IPS DF 6.9 (cell line): ENCODE results near the gene PHLDB1.

Source experiments
- DNase-seq: peaks from one replicate; pipeline ENCODE4 v3.0.0-alpha.2; 2013; ENCODE audit warnings: low read depth, low spot score
- H3K27ac ChIP-seq: one replicate; pipeline ENCODE4 v1.5.1; 2013; ENCODE audit warnings: low read length, control low read depth
- H3K27me3 ChIP-seq: 2 replicates; pipeline ENCODE4 v1.6.1; 2013; ENCODE audit warnings: mild to moderate bottlenecking, low read length; ENCODE audit not compliant: control insufficient read depth, insufficient read depth
- H3K36me3 ChIP-seq: 2 replicates; pipeline ENCODE4 v1.6.1; 2013; ENCODE audit warnings: low read length; ENCODE audit not compliant: control insufficient read depth, insufficient read depth
- H3K4me1 ChIP-seq: 2 replicates; pipeline ENCODE4 v1.6.1; 2013; ENCODE audit warnings: low read length; ENCODE audit not compliant: control insufficient read depth, insufficient read depth
- H3K4me3 ChIP-seq: 2 replicates; pipeline ENCODE4 v1.5.1; 2013; ENCODE audit warnings: mild to moderate bottlenecking, low read length
- H3K9me3 ChIP-seq: 2 replicates; pipeline ENCODE4 v1.6.1; 2013; ENCODE audit warnings: low read length, inconsistent platforms; ENCODE audit not compliant: control insufficient read depth, insufficient read depth
- WGBS: extraction: QIAGEN DNeasy Blood & Tissue Kit; methylation state at CpG from one replicate; pipeline ENCODE4 v1.1.7; 2013; ENCODE audit warnings: mixed read lengths, missing lambda C conversion rate; ENCODE audit not compliant: insufficient read length, insufficient coverage; 5-methylcytosine and 5-hydroxymethylcytosine counted together

PHLDB1 gene

GRCh38 chr11:118631142-118631909 is 23.9 kb downstream of the PHLDB1 start:
- H3K36me3 ChIP-seq = peaks cover 16% of the 10 kb centered on the region; the same call in 1 of the 2 replicates

GRCh38 chr11:118632577-118633318 is 25.3 kb downstream of the PHLDB1 start:
- Histone ChIP-seq H3K4me1 (peaks cover 11% of the 10 kb centered on the region; the same call in 1 of the 2 replicates), H3K36me3 (peaks cover 15% of the 10 kb centered on the region; the same call in 1 of the 2 replicates), H3K27ac (no peak overlapping the region), H3K27me3 (no peaks in the 10 kb centered on the region), H3K9me3 (no peaks in the 10 kb centered on the region), H3K4me3 (no peak overlapping the region)
- DNase-seq = no peak
- WGBS = no CpG with 5 or more reads among the region's 9 CpGs

More at GRCh38 chr11:118631142-118631909, 23.9 kb downstream of the PHLDB1 start:
- Histone ChIP-seq H3K4me1 (peaks cover 11% of the 10 kb centered on the region; the same call in 1 of the 2 replicates), H3K27me3 (no peaks in the 10 kb centered on the region), H3K4me3 (no peak overlapping the region), H3K9me3 (no peaks in the 10 kb centered on the region), H3K27ac (no peak overlapping the region)
- no peak for DNase-seq
- no CpG with 5 or more reads among the region's 14 CpGs for WGBS

GRCh38 chr11:118633319-118633690 is 25.9 kb downstream of the PHLDB1 start:
- H3K36me3 ChIP-seq = peaks cover 13% of the 10 kb centered on the region; the same call in 1 of the 2 replicates
- WGBS = no CpG with 5 or more reads among the region's 1 CpG

GRCh38 chr11:118633979-118634378 is 26.6 kb downstream of the PHLDB1 start:
- Histone ChIP-seq H3K4me3 (no peak overlapping the region), H3K4me1 (peaks cover 11% of the 10 kb centered on the region; the same call in 1 of the 2 replicates), H3K9me3 (no peaks in the 10 kb centered on the region), H3K36me3 (peaks cover 12% of the 10 kb centered on the region; the same call in 1 of the 2 replicates), H3K27ac (no peak overlapping the region), H3K27me3 (no peaks in the 10 kb centered on the region)
- no peak for DNase-seq
- WGBS = no CpG with 5 or more reads among the region's 4 CpGs

More at GRCh38 chr11:118633319-118633690, 25.9 kb downstream of the PHLDB1 start:
- no peaks in the 10 kb centered on the region for H3K27me3 ChIP-seq
- H3K9me3 ChIP-seq = no peaks in the 10 kb centered on the region
- no peak for DNase-seq
- H3K4me3 ChIP-seq = no peak overlapping the region
- H3K27ac ChIP-seq = no peak overlapping the region
- H3K4me1 ChIP-seq = peaks cover 11% of the 10 kb centered on the region; the same call in 1 of the 2 replicates

- no peaks in the 10 kb centered on the region for H3K27me3 ChIP-seq
- DNase-seq = peak; percentile 66
- H3K36me3 ChIP-seq = peaks cover 9% of the 10 kb centered on the region; the same call in 1 of the 2 replicates
- no peak overlapping the region for H3K27ac ChIP-seq
- no peaks in the 10 kb centered on the region for H3K9me3 ChIP-seq
- H3K4me1 ChIP-seq = peaks cover 11% of the 10 kb centered on the region; the same call in 1 of the 2 replicates
- no CpG with 5 or more reads among the region's 41 CpGs for WGBS
- peak overlapping the region; percentile 34; the same call in 1 of the 2 replicates for H3K4me3 ChIP-seq
Observed at GRCh38 chr11:118634431-118635236, 27.2 kb downstream of the PHLDB1 start.

GRCh38 chr11:118635237-118635591 is 27.8 kb downstream of the PHLDB1 start:
- H3K4me1 ChIP-seq = peaks cover 11% of the 10 kb centered on the region; the same call in 1 of the 2 replicates
- H3K9me3 ChIP-seq = no peaks in the 10 kb centered on the region
- no peak overlapping the region for H3K27ac ChIP-seq
- peaks cover 11% of the 10 kb centered on the region; the same call in 1 of the 2 replicates for H3K36me3 ChIP-seq
- H3K4me3 ChIP-seq = peak overlapping the region; percentile 34; the same call in 1 of the 2 replicates
- no CpG with 5 or more reads among the region's 15 CpGs for WGBS
- DNase-seq = no peak
- H3K27me3 ChIP-seq = no peaks in the 10 kb centered on the region

- Histone ChIP-seq H3K36me3 (peaks cover 11% of the 10 kb centered on the region; the same call in 1 of the 2 replicates), H3K9me3 (no peaks in the 10 kb centered on the region), H3K4me3 (peak overlapping the region; percentile 34; the same call in 1 of the 2 replicates), H3K27me3 (no peaks in the 10 kb centered on the region), H3K27ac (no peak overlapping the region), H3K4me1 (peaks cover 11% of the 10 kb centered on the region; the same call in 1 of the 2 replicates)
- no peak for DNase-seq
- no CpG with 5 or more reads among the region's 2 CpGs for WGBS
Observed at GRCh38 chr11:118635642-118636041, 28.2 kb downstream of the PHLDB1 start.

GRCh38 chr11:118636569-118637290 is 29.3 kb downstream of the PHLDB1 start:
- Histone ChIP-seq H3K27ac (no peak overlapping the region), H3K4me3 (no peak overlapping the region), H3K9me3 (no peaks in the 10 kb centered on the region), H3K36me3 (peaks cover 10% of the 10 kb centered on the region; the same call in 1 of the 2 replicates), H3K4me1 (peaks cover 11% of the 10 kb centered on the region; the same call in 1 of the 2 replicates), H3K27me3 (no peaks in the 10 kb centered on the region)
- DNase-seq = no peak
- no CpG with 5 or more reads among the region's 8 CpGs for WGBS

GRCh38 chr11:118638726-118639125 is 31.3 kb downstream of the PHLDB1 start:
- Histone ChIP-seq H3K27ac (no peak overlapping the region), H3K36me3 (0 out of 2 replicates have a peak, but pooled peaks cover 5% of the 10 kb centered on the region), H3K4me1 (peaks cover 11% of the 10 kb centered on the region; the same call in 1 of the 2 replicates), H3K9me3 (no peaks in the 10 kb centered on the region), H3K27me3 (no peaks in the 10 kb centered on the region), H3K4me3 (no peak overlapping the region)
- no peak for DNase-seq
- no CpG with 5 or more reads among the region's 6 CpGs for WGBS
